HCT116 (cell line): ENCODE measurements around the gene MBOAT1. TPM values are rescaled to one million over a fixed set of nuclear protein-coding genes. Genes with fewer than 3 reads are reported as not detected.

Experiments
- ATAC-seq: fragments of 200-7000 bp; cut with Tn5 transposase; 2 replicates; pipeline ENCODE4 v1.9.1; 2020; ENCODE audit warnings: mild to moderate bottlenecking, moderate library complexity
- BruUV-seq: library from RNA; stranded (reverse); fragments of 400-500 nt; replicated peaks from 2 replicates; lab custom pipeline; 2021; lab: Mats Ljungman, UMichigan
- CTCF ChIA-PET: fragments of 300-600 bp; sonication (Branson Sonifier 250); formaldehyde crosslinking; loops from one replicate; lab custom pipeline; 2021; ENCODE audit warnings: antibody characterized with exemption; lab: Charles Lee
- POLR2A ChIA-PET: fragments of 300-600, 350-600 bp; sonication (Branson Sonifier 250); formaldehyde crosslinking; loops from one replicate; lab custom pipeline; 2021; ENCODE audit warnings: antibody characterized with exemption; lab: Charles Lee
- RAD21 ChIA-PET, 2 experiments: fragments of 300-600 bp; sonication (Branson Sonifier 250); formaldehyde crosslinking; loops; one replicate each; lab custom pipeline; 2023; ENCODE audit warnings: low total read pairs in 2 of 2; ENCODE audit not compliant: uncharacterized antibody in 2 of 2, unreplicated experiment in 2 of 2, low non-redundant PET in 1 of 2; lab: Charles Lee
- DNase-seq: peaks from one replicate; pipeline ENCODE4 v3.0.0-alpha.2; 2010; ENCODE audit warnings: low read depth, low spot score
- H2AFZ ChIP-seq: fragments of 200-600 bp; shearing (Covaris generic), sonication (generic); 2 replicates; pipeline ENCODE4 v1.6.1; 2017; ENCODE audit warnings: low read depth, mixed run types, mixed read lengths, antibody characterized with exemption, low read length; ENCODE audit not compliant: poor library complexity, severe bottlenecking
- H3K27ac ChIP-seq: 2 replicates; pipeline ENCODE4 v1.5.1; 2012; ENCODE audit warnings: low read depth, low read length
- H3K27me3 ChIP-seq: fragments of 200-600 bp; sonication (generic); 2 replicates; pipeline ENCODE4 v1.6.1; 2016; ENCODE audit warnings: mixed run types, low read length, mixed read lengths; ENCODE audit not compliant: insufficient read depth
- H3K36me3 ChIP-seq, 2 experiments: fragments of 200-500 bp in 1 of 2; fragments of 200-600 bp in 1 of 2; sonication (Bioruptor generic) in 1 of 2; sonication (generic) in 1 of 2; 2 replicates each; pipeline versions ENCODE4 v1.5.1 to v1.6.1; 2014 to 2016; ENCODE audit warnings: low read length in 2 of 2, inconsistent platforms in 1 of 2, mixed read lengths in 1 of 2, mixed run types in 1 of 2; ENCODE audit not compliant: insufficient read depth in 2 of 2, control insufficient read depth in 1 of 2
- H3K4me1 ChIP-seq, 2 experiments: fragments of 200-600 bp in 1 of 2; sonication (generic) in 1 of 2; 2 replicates each; pipeline versions ENCODE4 v1.5.1 to v1.6.1; 2012 to 2017; ENCODE audit warnings: low read length in 2 of 2, inconsistent platforms in 1 of 2, mild to moderate bottlenecking in 1 of 2, mixed read lengths in 1 of 2, mixed run types in 1 of 2, moderate library complexity in 1 of 2; ENCODE audit not compliant: insufficient read depth in 2 of 2, control insufficient read depth in 1 of 2
- H3K4me2 ChIP-seq: fragments of 200-600 bp; sonication (generic); 2 replicates; pipeline ENCODE4 v1.6.1; 2017; ENCODE audit warnings: mixed run types, low read length, mixed read lengths
- H3K4me3 ChIP-seq, 2 experiments: fragments of 200-600 bp in 1 of 2; sonication (generic) in 1 of 2; replicated peaks in 1 of 2; 2 replicates each; pipeline ENCODE4 v1.5.1; 2011 to 2016; ENCODE audit warnings: low read length in 2 of 2, control low read depth in 1 of 2, low read depth in 1 of 2, mild to moderate bottlenecking in 1 of 2, mixed read lengths in 1 of 2, mixed run types in 1 of 2
- H3K79me2 ChIP-seq: fragments of 200-600 bp; sonication (generic); 2 replicates; pipeline ENCODE4 v1.6.1; 2017; ENCODE audit warnings: mild to moderate bottlenecking, mixed run types, low read length, moderate library complexity, mixed read lengths; ENCODE audit not compliant: insufficient read depth
- H3K9ac ChIP-seq: fragments of 200-600 bp; sonication (generic); 2 replicates; pipeline ENCODE4 v1.6.1; 2016; ENCODE audit warnings: low read length, mixed read lengths
- H3K9me2 ChIP-seq: fragments of 200-600 bp; sonication (generic), shearing (Covaris generic); 2 replicates; pipeline ENCODE4 v1.6.1; 2017; ENCODE audit warnings: mixed run types, mild to moderate bottlenecking, moderate library complexity; ENCODE audit not compliant: insufficient read depth
- H3K9me3 ChIP-seq, 2 experiments: fragments of 200-500 bp in 1 of 2; fragments of 200-600 bp in 1 of 2; sonication (Bioruptor generic) in 1 of 2; sonication (generic) in 1 of 2; 2 replicates each; pipeline ENCODE4 v1.6.1; 2014 to 2017; ENCODE audit warnings: low read length in 2 of 2, mixed read lengths in 2 of 2, inconsistent platforms in 1 of 2, low read depth in 1 of 2, mild to moderate bottlenecking in 1 of 2, mixed run types in 1 of 2, moderate library complexity in 1 of 2; ENCODE audit not compliant: control insufficient read depth in 1 of 2, insufficient read depth in 1 of 2
- H4K20me1 ChIP-seq: fragments of 200-600 bp; sonication (generic), shearing (Covaris generic); 2 replicates; pipeline ENCODE4 v1.6.1; 2017; ENCODE audit warnings: mixed run types, mild to moderate bottlenecking, moderate library complexity; ENCODE audit not compliant: insufficient read depth
- CEBPB ChIP-seq: IDR thresholded peaks from 2 replicates; pipeline ENCODE4 v1.6.1; 2012; ENCODE audit warnings: low read depth
- CTCF ChIP-seq, 3 experiments: fragments of 200-600 bp in 1 of 3; sonication (generic) in 1 of 3; IDR thresholded peaks in 2 of 3; conservative IDR thresholded peaks in 1 of 3; 2 replicates each; pipeline ENCODE4 v1.5.1; 2012 to 2017; ENCODE audit warnings: low read depth in 2 of 3, low read length in 2 of 3, antibody characterized with exemption in 1 of 3, borderline replicate concordance in 1 of 3, control low read depth in 1 of 3, mild to moderate bottlenecking in 1 of 3, mixed read lengths in 1 of 3, mixed run types in 1 of 3, moderate library complexity in 1 of 3; ENCODE audit not compliant: insufficient read depth in 1 of 3
- EGR1 ChIP-seq: IDR thresholded peaks from 2 replicates; pipeline ENCODE4 v1.6.1; 2012; ENCODE audit warnings: low read depth
- ELF1 ChIP-seq: IDR thresholded peaks from 2 replicates; pipeline ENCODE4 v1.6.1; 2012; ENCODE audit warnings: low read depth, borderline replicate concordance
- SIN3A ChIP-seq: IDR thresholded peaks from 2 replicates; pipeline ENCODE4 v1.6.1; 2012; ENCODE audit warnings: low read depth
- SRF ChIP-seq: IDR thresholded peaks from 2 replicates; pipeline ENCODE4 v1.6.1; 2012; ENCODE audit warnings: low read depth
- TCF7L2 ChIP-seq: IDR thresholded peaks from 2 replicates; pipeline ENCODE4 v1.7.0; 2011; ENCODE audit warnings: borderline replicate concordance, inconsistent platforms; ENCODE audit not compliant: insufficient read depth, insufficient read length; ENCODE audit errors: extremely low read depth
- YY1 ChIP-seq: IDR thresholded peaks from 2 replicates; pipeline ENCODE4 v1.6.1; 2011; ENCODE audit warnings: low read length, low read depth, moderate library complexity, mild to moderate bottlenecking; ENCODE audit not compliant: insufficient replicate concordance; ENCODE audit errors: extremely low read depth
- ZBTB33 ChIP-seq: IDR thresholded peaks from 2 replicates; pipeline ENCODE4 v1.6.1; 2011; ENCODE audit warnings: mild to moderate bottlenecking, low read length, moderate library complexity; ENCODE audit not compliant: insufficient replicate concordance; ENCODE audit errors: extremely low read depth
- ZFX ChIP-seq: fragments of 450-650 bp; IDR thresholded peaks from 2 replicates; pipeline ENCODE4 v1.6.1; 2017
- ZNF274 ChIP-seq: fragments of 200-500 bp; sonication (Bioruptor generic); IDR thresholded peaks from 2 replicates; pipeline ENCODE4 v1.6.1; 2014; ENCODE audit warnings: mild to moderate bottlenecking, low read depth, low read length, inconsistent platforms
- intact Hi-C: fragments of 100-400 bp; cut with micrococcal nuclease; formaldehyde crosslinking; loops from 2 replicates; pipeline ENCODE4 v1.10.0; 2022
- total RNA-seq: library from RNA; stranded (reverse); gene quantifications from one replicate; pipeline ENCODE4 v1.2.1, GENCODE V29; 2021; ENCODE audit not compliant: unreplicated experiment

MBOAT1 gene
- total RNA-seq, 1 experiment from 2014 or later = 11.7 TPM

GRCh38 chr6:20183706-20184105, 28.6 kb downstream of the MBOAT1 start:
- ChIA-PET POLR2A (no interaction called here), CTCF (interaction anchor here (1.0 kb wide), 1 partner anchor 13 kb away, joined by 3 read pairs; no protein-coding TSS in a partner anchor)

More at GRCh38 chr6:20183706-20184105, 28.6 kb downstream of the MBOAT1 start:
- H3K4me2 ChIP-seq = no peak overlapping the region
- H2AFZ ChIP-seq = no peak overlapping the region
- BruUV-seq = no TSS peak
- no peaks in the 10 kb centered on the region for H3K9me2 ChIP-seq
- no peaks in the 10 kb centered on the region for H3K9me3 ChIP-seq
- no peak overlapping the region for H3K9ac ChIP-seq
- H3K4me1 ChIP-seq = peaks cover 11 to 12% of the 10 kb centered on the region in 2 experiments; a peak in 3 of 4 replicates
- H3K27ac ChIP-seq = no peak overlapping the region
- ATAC-seq = no peak
- no peaks in the 10 kb centered on the region; the same call in 1 of the 2 replicates for H3K79me2 ChIP-seq
- H4K20me1 ChIP-seq = no peaks in the 10 kb centered on the region
- H3K4me3 ChIP-seq = no peak overlapping the region
- H3K36me3 ChIP-seq = no peaks in the 10 kb centered on the region
- RAD21 ChIA-PET = no interaction called here
- no peaks in the 10 kb centered on the region for H3K27me3 ChIP-seq
- intact Hi-C loops = no loop called here
- DNase-seq = no peak
- TF ChIP-seq ZBTB33 (no peak), YY1 (no peak), EGR1 (no peak), SIN3A (no peak), ZFX (no peak), CTCF (IDR thresholded peaks at IDR 0.05 in 2 of 3, conservative IDR thresholded peaks at IDR 0.05 in 1 of 3; ENCODE audit: borderline replicate concordance in 1 of 3, insufficient read depth in 1 of 3, low read depth in 2 of 3, low read length in 2 of 3) (no peak), ZNF274 (no peak), TCF7L2 (no peak), CEBPB (no peak), ELF1 (no peak), SRF (no peak)
